Stimulated activated naive CD8-positive, alpha-beta T cell treated with anti-CD3 and anti-CD28 coated beads, Interleukin-15, Interleukin-2, amounts not matched to agents 100 U/mL and 50 U/mL, for 24 hours (primary cell): Measurements from ENCODE around the gene CLEC16A.
A peak's percentile ranks its signal among the peaks of the same experiment; 100 is the strongest.

ENCODE experiments used
- ATAC-seq: fragments of 150-1000 bp; cut with Tn5 transposase; one replicate; pipeline ENCODE4 v1.10.0; 2021
- DNase-seq: peaks from one replicate; pipeline ENCODE4 v3.0.0; 2021

CLEC16A gene

GRCh38 chr16:11159282-11159681 is 214.9 kb downstream of the CLEC16A start:
- ATAC-seq = no peak
- DNase-seq = no peak

GRCh38 chr16:11160676-11161115 is 216.3 kb downstream of the CLEC16A start:
- DNase-seq (no peak), ATAC-seq (peak; percentile 80)

- DNase-seq (no peak), ATAC-seq (no peak)
Observed at GRCh38 chr16:11161439-11161838, 217.1 kb downstream of the CLEC16A start.

- no peak for ATAC-seq
- no peak for DNase-seq
Observed at GRCh38 chr16:11161974-11162373, 217.6 kb downstream of the CLEC16A start.

GRCh38 chr16:11162586-11163268 is 218.4 kb downstream of the CLEC16A start:
- ATAC-seq (no peak), DNase-seq (no peak)

- no peak for DNase-seq
- no peak for ATAC-seq
Observed at GRCh38 chr16:11163761-11164261, 219.4 kb downstream of the CLEC16A start.

- DNase-seq (no peak), ATAC-seq (no peak)
Observed at GRCh38 chr16:11164482-11165270, 220.3 kb downstream of the CLEC16A start.

- no peak for DNase-seq
Observed at GRCh38 chr16:11165349-11165748, 221.0 kb downstream of the CLEC16A start.

GRCh38 chr16:11165894-11166665 is 221.7 kb downstream of the CLEC16A start:
- DNase-seq = no peak
- ATAC-seq = peak; percentile 47

More at GRCh38 chr16:11165349-11165748, 221.0 kb downstream of the CLEC16A start:
- no peak for ATAC-seq

GRCh38 chr16:11167581-11167980 is 223.2 kb downstream of the CLEC16A start:
- DNase-seq (no peak), ATAC-seq (no peak)

GRCh38 chr16:11168386-11169051 is 224.2 kb downstream of the CLEC16A start:
- ATAC-seq (no peak), DNase-seq (no peak)

GRCh38 chr16:11169641-11170040 is 225.3 kb downstream of the CLEC16A start:
- DNase-seq (no peak), ATAC-seq (no peak)

- DNase-seq = no peak
- no peak for ATAC-seq
Observed at GRCh38 chr16:11170201-11170600, 225.8 kb downstream of the CLEC16A start.

GRCh38 chr16:11170696-11171447 is 226.5 kb downstream of the CLEC16A start:
- DNase-seq (no peak), ATAC-seq (no peak)

- ATAC-seq = no peak
- DNase-seq = no peak
Observed at GRCh38 chr16:11171448-11171709, 227.0 kb downstream of the CLEC16A start.

- no peak for ATAC-seq
- no peak for DNase-seq
Observed at GRCh38 chr16:11171757-11172299, 227.5 kb downstream of the CLEC16A start.

GRCh38 chr16:11173426-11173825 is 229.1 kb downstream of the CLEC16A start:
- no peak for DNase-seq
- no peak for ATAC-seq

- no peak for DNase-seq
- ATAC-seq = no peak
Observed at GRCh38 chr16:11174141-11174540, 229.8 kb downstream of the CLEC16A start.

- ATAC-seq (no peak), DNase-seq (no peak)
Observed at GRCh38 chr16:11175106-11175786, 230.9 kb downstream of the CLEC16A start.

GRCh38 chr16:11175787-11176341 is 231.5 kb downstream of the CLEC16A start:
- ATAC-seq (peak; percentile 86), DNase-seq (peak; percentile 55)
